ENCODE data around the gene RNASET2. TPM values are rescaled to one million over a fixed set of nuclear protein-coding genes. Genes with fewer than 3 reads are reported as not detected.

RNASET2 gene
- total and polyA plus RNA-seq, 2 of the 13 experiments (the other 11 are each of a cell fraction or from before 2014, with no cell fraction given) = 44.6 to 597 TPM

DNA sequence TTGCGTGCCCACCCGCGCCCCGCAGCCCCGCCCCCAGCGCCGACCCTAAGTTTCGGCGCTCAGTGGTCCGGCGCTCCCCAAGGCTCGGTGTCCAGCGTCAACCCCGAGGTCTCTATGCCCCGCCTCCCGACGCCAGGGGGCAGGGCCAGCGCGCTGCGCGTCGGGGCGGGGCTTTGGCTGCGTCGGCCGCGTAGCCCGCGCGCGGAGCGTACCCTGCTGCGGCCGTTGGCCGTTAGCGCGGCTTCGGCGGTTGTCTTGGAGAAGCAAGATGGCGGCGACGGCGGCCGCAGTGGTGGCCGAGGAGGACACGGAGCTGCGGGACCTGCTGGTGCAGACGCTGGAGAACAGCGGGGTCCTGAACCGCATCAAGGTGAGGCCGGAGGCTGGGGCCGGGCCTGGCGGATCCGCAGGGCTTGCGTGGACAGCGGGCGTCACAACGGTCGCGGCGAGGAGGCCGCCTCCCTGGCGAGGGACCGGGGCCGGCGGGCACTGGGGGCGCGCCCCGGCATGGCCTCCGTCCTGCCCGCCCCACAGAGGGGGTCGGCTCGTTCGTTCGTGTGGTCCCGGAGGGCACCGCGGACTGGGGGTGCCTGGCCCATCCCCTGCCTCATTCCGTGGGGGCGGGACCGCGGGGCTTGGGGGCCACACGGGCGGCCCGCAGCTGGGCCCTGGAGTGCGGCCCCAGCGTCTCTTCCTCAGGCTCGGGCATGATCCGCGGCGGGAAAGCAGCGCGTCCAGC lies 43.0 kb upstream of the RNASET2 start, which contains the start of gene CEP43 (continued):
- TF ChIP-seq DZIP1 (CRISPR knock-in tag; IDR thresholded peaks at IDR 0.05) = peak; percentile 82; the same call in 1 of the 2 replicates
- TF ChIP-seq, protein P1, sequence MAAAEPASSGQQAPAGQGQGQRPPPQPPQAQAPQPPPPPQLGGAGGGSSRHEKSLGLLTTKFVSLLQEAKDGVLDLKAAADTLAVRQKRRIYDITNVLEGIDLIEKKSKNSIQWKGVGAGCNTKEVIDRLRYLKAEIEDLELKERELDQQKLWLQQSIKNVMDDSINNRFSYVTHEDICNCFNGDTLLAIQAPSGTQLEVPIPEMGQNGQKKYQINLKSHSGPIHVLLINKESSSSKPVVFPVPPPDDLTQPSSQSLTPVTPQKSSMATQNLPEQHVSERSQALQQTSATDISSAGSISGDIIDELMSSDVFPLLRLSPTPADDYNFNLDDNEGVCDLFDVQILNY (CRISPR knock-in tag; conservative IDR thresholded peaks at IDR 0.05) = no peak; the same call in 1 of the 2 replicates
- no peak for TF ChIP-seq ZFAT (CRISPR knock-in tag; conservative IDR thresholded peaks at IDR 0.05)
- TF ChIP-seq TFDP1 (CRISPR knock-in tag; IDR thresholded peaks at IDR 0.05; ENCODE audit: borderline replicate concordance) = peak; percentile 72; the same call in 1 of the 2 replicates
- TF ChIP-seq GLI4 (CRISPR knock-in tag; IDR thresholded peaks at IDR 0.05; ENCODE audit: borderline replicate concordance) = peak; percentile 87; the same call in 1 of the 2 replicates
- TF ChIP-seq ZNF331 (CRISPR knock-in tag; IDR thresholded peaks at IDR 0.05) = peak; percentile 53; the same call in 1 of the 2 replicates
- TF ChIP-seq CBX2 (IDR thresholded peaks at IDR 0.05; ENCODE audit: low read depth, low read length) = no peak
- TF ChIP-seq CBX2 (CRISPR knock-in tag; IDR thresholded peaks at IDR 0.05; ENCODE audit: low read depth) = peak; percentile 87; the same call in 1 of the 2 replicates
- no peak for TF ChIP-seq NR1H2 (CRISPR knock-in tag; IDR thresholded peaks at IDR 0.05; ENCODE audit: borderline replicate concordance, low read depth)
- no peak for TF ChIP-seq ZNF143 (CRISPR knock-in tag; IDR thresholded peaks at IDR 0.05)
- no peak for TF ChIP-seq IRF1 (CRISPR knock-in tag; IDR thresholded peaks at IDR 0.05; ENCODE audit: low read depth)
- TF ChIP-seq HCFC1 (IDR thresholded peaks at IDR 0.05; ENCODE audit: low read depth, low read length) = peak; percentile 41; the same call in 1 of the 2 replicates
- TF ChIP-seq KLF11 (CRISPR knock-in tag; IDR thresholded peaks at IDR 0.05) = peak; percentile 13; the same call in 1 of the 2 replicates
- TF ChIP-seq ZBTB8A (CRISPR knock-in tag; IDR thresholded peaks at IDR 0.05; ENCODE audit: borderline replicate concordance, low read depth) = no peak
- TF ChIP-seq, protein P2, sequence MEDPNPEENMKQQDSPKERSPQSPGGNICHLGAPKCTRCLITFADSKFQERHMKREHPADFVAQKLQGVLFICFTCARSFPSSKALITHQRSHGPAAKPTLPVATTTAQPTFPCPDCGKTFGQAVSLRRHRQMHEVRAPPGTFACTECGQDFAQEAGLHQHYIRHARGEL (CRISPR knock-in tag; IDR thresholded peaks at IDR 0.05) = peak; percentile 86; the same call in 1 of the 2 replicates
- peak; percentile 56; the same call in 1 of the 2 replicates for TF ChIP-seq KDM2A (CRISPR knock-in tag; IDR thresholded peaks at IDR 0.05; ENCODE audit: borderline replicate concordance, low read depth)
- TF ChIP-seq SOX13 (IDR thresholded peaks at IDR 0.05) = peak; percentile 50; the same call in 1 of the 2 replicates
- TF ChIP-seq SOX13 (CRISPR knock-in tag; conservative IDR thresholded peaks at IDR 0.05 in 1 of 2, IDR thresholded peaks at IDR 0.05 in 1 of 2) = peak in 1 of 2 experiments; percentile 23; a peak in 1 of 4 replicates
- TF ChIP-seq ZNF160 (CRISPR knock-in tag; IDR thresholded peaks at IDR 0.05) = peak; percentile 58; the same call in 1 of the 2 replicates
- 0 out of 2 replicates have a peak, but pooled peaks have one; percentile 43 for TF ChIP-seq HIVEP1 (CRISPR knock-in tag; IDR thresholded peaks at IDR 0.05)
- peak; percentile 15; the same call in 1 of the 2 replicates for TF ChIP-seq ZNF619 (CRISPR knock-in tag; IDR thresholded peaks at IDR 0.05)
- no peak; the same call in 1 of the 2 replicates for TF ChIP-seq ISX (CRISPR knock-in tag; conservative IDR thresholded peaks at IDR 0.05)
- TF ChIP-seq ZNF580 (CRISPR knock-in tag; IDR thresholded peaks at IDR 0.05; ENCODE audit: borderline replicate concordance, low read depth) = 0 out of 2 replicates have a peak, but pooled peaks have one; percentile 4

Measured in HepG2 (cell line).